AG04449 (cell line): Measurements from ENCODE around the gene LCN2.
"Not testable (repeated sequence)": the region's sequence is repeated elsewhere in the genome, so short reads cannot be mapped to it uniquely, and the experiment has no call there.

ENCODE experiments used
- CTCF ChIA-PET: fragments of 350-600 bp; formaldehyde crosslinking; extraction: SDS; loops from one replicate; lab custom pipeline; 2021; ENCODE audit warnings: antibody characterized with exemption; lab: Yijun Ruan, JAX
- POLR2A ChIA-PET: fragments of 400-600, 350-600 bp; formaldehyde crosslinking; extraction: SDS; loops from one replicate; lab custom pipeline; 2020; ENCODE audit warnings: antibody characterized with exemption, inconsistent platforms; lab: Yijun Ruan, JAX
- DNase-seq: peaks from one replicate; pipeline ENCODE4 v3.0.0-alpha.2; 2010; ENCODE audit warnings: low read depth, low spot score
- H3K4me3 ChIP-seq: 2 replicates; pipeline ENCODE4 v1.5.1; 2011; ENCODE audit warnings: low read depth, mild to moderate bottlenecking, control low read depth, low read length
- CTCF ChIP-seq: IDR thresholded peaks from one replicate; pipeline ENCODE4 v1.5.1; 2011; ENCODE audit warnings: mild to moderate bottlenecking, moderate library complexity, low read length, control low read depth, inconsistent platforms; ENCODE audit not compliant: insufficient read depth; ENCODE audit errors: missing control alignments

Gene LCN2

GRCh38 chr9:128131346-128131745 lies 17.9 kb upstream of the LCN2 start:
- DNase-seq, POLR2A ChIA-PET, H3K4me3 ChIP-seq: not testable (repeated sequence)
- CTCF ChIA-PET = interaction anchor here (1.1 kb wide), 2 partner anchors 12 to 13 kb away, joined by 3 read pairs; no protein-coding TSS in a partner anchor

GRCh38 chr9:128132139-128132538 lies 17.1 kb upstream of the LCN2 start:
- POLR2A ChIA-PET, DNase-seq, H3K4me3 ChIP-seq: not testable (repeated sequence)
- CTCF ChIA-PET = interaction anchor here (1.1 to 1.7 kb wide), 3 partner anchors 10 to 16 kb away, joined by 3 to 5 read pairs (median 3); no protein-coding TSS in a partner anchor

GRCh38 chr9:128135561-128135960 lies 13.7 kb upstream of the LCN2 start:
- POLR2A ChIA-PET, H3K4me3 ChIP-seq, DNase-seq: not testable (repeated sequence)
- CTCF ChIA-PET = interaction anchor here (1.9 kb wide), 1 partner anchor 11 kb away, joined by 12 read pairs; no protein-coding TSS in a partner anchor

- H3K4me3 ChIP-seq = no peak overlapping the region
- POLR2A ChIA-PET = interaction anchor here (0.7 to 1.9 kb wide), 2 partner anchors 9 to 54 kb away, joined by 3 to 5 read pairs; no protein-coding TSS in a partner anchor
- TF ChIP-seq CTCF = no peak
- CTCF ChIA-PET = interaction anchor here (1.7 to 1.9 kb wide), 3 partner anchors 9 to 19 kb away, joined by 5 to 12 read pairs (median 10); no protein-coding TSS in a partner anchor
- no peak for DNase-seq
These were observed 12.1 kb upstream of the LCN2 start for GRCh38 chr9:128136816-128137793.

- ChIA-PET CTCF (interaction anchor here (1.9 kb wide), 1 partner anchor 20 kb away, joined by 10 read pairs; no protein-coding TSS in a partner anchor), POLR2A (interaction anchor here (1.9 kb wide), 1 partner anchor 10 kb away, joined by 5 read pairs; no protein-coding TSS in a partner anchor)
- no peak for TF ChIP-seq CTCF
- H3K4me3 ChIP-seq = no peak overlapping the region
- DNase-seq = no peak
These were observed 11.3 kb upstream of the LCN2 start for GRCh38 chr9:128138001-128138400.

- CTCF ChIA-PET = no interaction called here
- no peak for DNase-seq
- no peak overlapping the region for H3K4me3 ChIP-seq
- TF ChIP-seq CTCF = no peak
- POLR2A ChIA-PET = no interaction called here
These were observed 9.6 kb upstream of the LCN2 start for GRCh38 chr9:128139621-128140020.

GRCh38 chr9:128141604-128142003 lies 7.6 kb upstream of the LCN2 start:
- TF ChIP-seq CTCF = no peak
- no peak for DNase-seq
- CTCF ChIA-PET = interaction anchor here (1.0 to 1.8 kb wide), 5 partner anchors 9 to 24 kb away, joined by 3 to 5 read pairs (median 3); no protein-coding TSS in a partner anchor
- POLR2A ChIA-PET = no interaction called here
- no peak overlapping the region for H3K4me3 ChIP-seq
